Measurements from ENCODE around the gene USP47.

USP47 gene

GRCh38 chr11:11978792-11979487 is 137.2 kb downstream of the USP47 start:
- no peak for DNase-seq (ENCODE audit: extremely low read depth in 1 of 2, low read depth in 1 of 2)

- no peak for DNase-seq (ENCODE audit: extremely low read depth in 1 of 2, low read depth in 1 of 2)
Measured at GRCh38 chr11:11979488-11980117, 137.8 kb downstream of the USP47 start.

- DNase-seq (ENCODE audit: extremely low read depth in 1 of 2, low read depth in 1 of 2), result no peak
Measured at GRCh38 chr11:11980200-11980599, 138.4 kb downstream of the USP47 start.

GRCh38 chr11:11980841-11981308 is 139.1 kb downstream of the USP47 start:
- no peak for DNase-seq (ENCODE audit: extremely low read depth in 1 of 2, low read depth in 1 of 2)

GRCh38 chr11:11981364-11981763 is 139.6 kb downstream of the USP47 start:
- DNase-seq (ENCODE audit: extremely low read depth in 1 of 2, low read depth in 1 of 2), result no peak

- DNase-seq (ENCODE audit: extremely low read depth in 1 of 2, low read depth in 1 of 2), result no peak
Measured at GRCh38 chr11:11981840-11982239, 140.1 kb downstream of the USP47 start.

GRCh38 chr11:11982461-11982860 is 140.7 kb downstream of the USP47 start:
- no peak for DNase-seq (ENCODE audit: extremely low read depth in 1 of 2, low read depth in 1 of 2)

GRCh38 chr11:11982975-11983374 is 141.2 kb downstream of the USP47 start:
- DNase-seq (ENCODE audit: extremely low read depth in 1 of 2, low read depth in 1 of 2), result no peak

- DNase-seq (ENCODE audit: extremely low read depth in 1 of 2, low read depth in 1 of 2), result no peak
Measured at GRCh38 chr11:11983427-11983826, 141.7 kb downstream of the USP47 start.

GRCh38 chr11:11984563-11984962 is 142.8 kb downstream of the USP47 start:
- DNase-seq (ENCODE audit: extremely low read depth in 1 of 2, low read depth in 1 of 2), result no peak

GRCh38 chr11:11985016-11985715 is 143.4 kb downstream of the USP47 start:
- DNase-seq (ENCODE audit: extremely low read depth in 1 of 2, low read depth in 1 of 2), result no peak

GRCh38 chr11:11985954-11986949 is 144.5 kb downstream of the USP47 start:
- DNase-seq (ENCODE audit: extremely low read depth in 1 of 2, low read depth in 1 of 2), result no peak

GRCh38 chr11:11987503-11988022 is 145.8 kb downstream of the USP47 start:
- no peak for DNase-seq (ENCODE audit: extremely low read depth in 1 of 2, low read depth in 1 of 2)

- DNase-seq (ENCODE audit: extremely low read depth in 1 of 2, low read depth in 1 of 2), result no peak
Measured at GRCh38 chr11:11988099-11988651, 146.4 kb downstream of the USP47 start.

GRCh38 chr11:11988681-11989261 is 147.0 kb downstream of the USP47 start:
- DNase-seq (ENCODE audit: extremely low read depth in 1 of 2, low read depth in 1 of 2), result no peak

GRCh38 chr11:11989774-11990744 is 148.3 kb downstream of the USP47 start:
- no peak for DNase-seq (ENCODE audit: extremely low read depth in 1 of 2, low read depth in 1 of 2)

- no peak for DNase-seq (ENCODE audit: extremely low read depth in 1 of 2, low read depth in 1 of 2)
Measured at GRCh38 chr11:11992257-11993212, 150.8 kb downstream of the USP47 start.

GRCh38 chr11:11993839-11994238 is 152.1 kb downstream of the USP47 start:
- DNase-seq (ENCODE audit: extremely low read depth in 1 of 2, low read depth in 1 of 2), result no peak
